HFFc6 (cell line): ENCODE data around the gene DHX38. TPM values are rescaled to one million over a fixed set of nuclear protein-coding genes. Genes with fewer than 3 reads are reported as not detected.
"Not testable (repeated sequence)": the region's sequence is repeated elsewhere in the genome, so short reads cannot be mapped to it uniquely, and the experiment has no call there.

Experiments
- DNase-seq: peaks from one replicate; pipeline ENCODE4 v3.0.0-alpha.2; 2018
- H3K27ac Mint-ChIP-seq: 2 replicates; pipeline ENCODE4 v1.8.0; 2020; ENCODE audit warnings: mild to moderate bottlenecking, mixed read lengths
- H3K27me3 Mint-ChIP-seq: 2 replicates; pipeline ENCODE4 v1.8.0; 2021; ENCODE audit warnings: mild to moderate bottlenecking, moderate library complexity, mixed read lengths; ENCODE audit not compliant: insufficient read depth
- H3K36me3 Mint-ChIP-seq: 2 replicates; pipeline ENCODE4 v1.8.0; 2021; ENCODE audit warnings: low read depth, mixed read lengths
- H3K4me1 Mint-ChIP-seq: 2 replicates; pipeline ENCODE4 v1.8.0; 2020; ENCODE audit warnings: low read depth, mixed read lengths
- H3K4me3 Mint-ChIP-seq: 2 replicates; pipeline ENCODE4 v1.8.0; 2020; ENCODE audit warnings: mild to moderate bottlenecking, moderate library complexity, mixed read lengths
- H3K9me3 Mint-ChIP-seq: 2 replicates; pipeline ENCODE4 v1.8.0; 2020; ENCODE audit warnings: mild to moderate bottlenecking, mixed read lengths
- CTCF ChIP-seq: fragments of 200-600 bp; sonication (generic); IDR thresholded peaks from 2 replicates; pipeline ENCODE4 v1.5.0; 2021; ENCODE audit warnings: antibody characterized with exemption, mild to moderate bottlenecking
- total RNA-seq, 6 experiments: library from RNA; stranded (reverse); fragmentation: NEBNext Ultra II Directional; extraction: Animal tissue kit (Norgen Biotek cat#: 25700); gene quantifications; 2 replicates in 1 of 6; 3 replicates in 5 of 6; pipeline ENCODE4 v1.2.3, GENCODE V29; 2021

Gene DHX38
- total RNA-seq, 6 experiments from 2014 or later, result 51.1 to 58.2 (median 55.6) TPM

- Mint-ChIP-seq H3K36me3 (no peaks in the 10 kb centered on the region), H3K9me3 (no peaks in the 10 kb centered on the region)
These were observed 29.2 kb upstream of the DHX38 start for GRCh38 chr16:72064361-72064894.

GRCh38 chr16:72066747-72067146 is 26.9 kb upstream of the DHX38 start:
- Mint-ChIP-seq H3K4me3 (no peak overlapping the region), H3K4me1 (no peaks in the 10 kb centered on the region), H3K27me3 (peaks cover 13% of the 10 kb centered on the region), H3K9me3 (no peaks in the 10 kb centered on the region), H3K27ac (no peak overlapping the region), H3K36me3 (no peaks in the 10 kb centered on the region)
- TF ChIP-seq CTCF, result peak; percentile 78
- DNase-seq, result peak; percentile 25

More at GRCh38 chr16:72064361-72064894, 29.2 kb upstream of the DHX38 start:
- no peak for DNase-seq
- H3K4me3 Mint-ChIP-seq, result no peak overlapping the region
- no peak for TF ChIP-seq CTCF
- H3K27ac Mint-ChIP-seq, result no peak overlapping the region
- H3K4me1 Mint-ChIP-seq, result no peaks in the 10 kb centered on the region
- peaks cover 11% of the 10 kb centered on the region for H3K27me3 Mint-ChIP-seq

DNA sequence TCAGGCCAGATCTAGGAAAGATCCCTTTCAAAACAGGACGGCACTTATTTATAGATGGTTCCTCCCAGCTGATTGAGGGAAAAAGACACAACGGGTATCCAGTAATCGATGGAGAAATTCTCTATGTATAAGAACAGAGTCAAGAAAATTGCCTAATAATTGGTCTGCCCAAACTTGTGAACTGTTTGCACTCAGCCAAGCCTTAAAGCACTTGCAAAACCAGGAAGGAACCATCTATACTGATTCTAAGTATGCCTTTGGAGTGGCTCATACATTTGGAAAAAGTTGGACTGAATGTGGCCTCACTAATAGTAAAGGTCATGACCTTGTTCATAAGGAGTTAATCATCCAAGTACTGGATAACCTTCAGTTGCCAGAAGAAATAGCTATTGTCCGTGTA is 24.7 kb upstream of the DHX38 start:
- Mint-ChIP-seq H3K4me3 (no peak overlapping the region), H3K9me3 (no peaks in the 10 kb centered on the region), H3K36me3 (no peaks in the 10 kb centered on the region), H3K4me1 (no peaks in the 10 kb centered on the region), H3K27ac (no peak overlapping the region), H3K27me3 (peaks cover 9% of the 10 kb centered on the region)
- no peak for TF ChIP-seq CTCF
- no peak for DNase-seq

DNA sequence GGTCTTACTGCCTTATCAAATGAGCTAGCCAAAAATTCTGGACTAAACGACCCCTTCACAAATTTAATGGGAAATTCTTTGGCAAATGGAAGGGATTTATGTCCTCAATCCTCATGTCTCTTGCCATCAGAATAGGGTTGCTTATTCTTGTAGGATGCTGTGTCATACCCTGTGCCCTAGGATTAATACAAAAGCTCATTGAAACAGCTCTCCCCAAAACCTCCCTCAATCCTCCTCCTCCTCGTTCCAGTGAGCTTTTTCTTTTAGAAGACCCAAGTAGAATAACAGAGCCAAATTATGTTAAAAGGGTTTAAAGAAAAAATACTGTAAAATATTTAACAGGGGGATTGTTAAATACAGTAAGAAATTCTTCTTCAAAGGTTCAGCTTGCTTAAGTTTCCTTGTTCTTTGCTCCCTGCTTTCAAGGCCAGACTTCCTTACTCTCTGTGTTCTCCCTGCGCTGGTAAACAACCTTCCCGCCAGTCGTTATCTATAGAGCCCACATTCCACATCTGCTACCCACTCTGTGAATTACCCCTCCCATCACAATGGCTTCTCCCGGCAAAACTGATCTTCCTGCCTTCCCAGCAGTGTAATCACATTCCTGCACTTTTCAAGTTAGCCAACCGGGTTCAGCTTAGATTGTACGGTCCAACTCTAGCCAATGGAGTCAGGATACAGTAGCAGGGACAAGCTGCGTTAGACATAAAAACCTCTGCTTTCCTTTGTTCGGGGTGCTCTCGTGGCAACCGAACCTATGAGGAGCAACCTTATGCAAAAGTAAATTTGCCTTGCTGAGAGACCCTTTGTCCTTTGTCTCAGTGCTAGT is 20.9 kb upstream of the DHX38 start:
- no peaks in the 10 kb centered on the region for H3K9me3 Mint-ChIP-seq
- H3K27me3 Mint-ChIP-seq, result peaks cover 3% of the 10 kb centered on the region
- H3K36me3 Mint-ChIP-seq, result no peaks in the 10 kb centered on the region
- DNase-seq, result no peak
- no peak for TF ChIP-seq CTCF
- no peak overlapping the region for H3K27ac Mint-ChIP-seq
- H3K4me1 Mint-ChIP-seq, result no peaks in the 10 kb centered on the region
- H3K4me3 Mint-ChIP-seq, result no peak overlapping the region

DNA sequence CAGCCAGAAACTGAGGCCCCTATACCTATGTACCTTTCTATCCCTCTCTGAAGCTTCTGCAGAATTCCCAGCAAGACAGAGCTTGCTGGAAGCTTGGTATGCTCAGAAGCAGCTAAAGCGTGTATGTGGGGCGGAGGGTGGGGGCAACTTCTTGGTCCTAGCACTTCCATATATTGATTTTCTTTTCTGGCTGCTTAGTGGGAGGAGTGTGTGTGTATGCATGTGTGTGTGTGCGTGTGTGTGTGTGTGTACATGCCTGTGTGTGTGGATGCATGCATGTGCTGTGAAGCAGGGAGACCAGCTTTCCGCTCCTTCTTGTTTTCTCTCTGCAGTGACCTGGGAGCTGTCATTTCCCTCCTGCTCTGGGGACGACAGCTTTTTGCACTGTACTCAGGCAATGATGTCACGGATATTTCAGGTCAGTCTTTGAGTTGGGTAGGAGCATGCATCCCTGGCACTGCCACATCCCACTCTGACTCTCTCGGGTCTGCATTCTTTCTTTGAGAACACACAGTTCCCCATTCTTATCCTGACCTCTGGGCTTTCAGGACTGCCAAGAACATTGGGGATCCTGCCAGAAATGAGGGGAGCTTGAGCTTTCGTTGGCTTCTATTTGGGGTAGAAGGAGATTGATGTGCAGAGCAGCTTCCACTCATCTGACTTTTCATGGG is 20.0 kb upstream of the DHX38 start:
- DNase-seq, result no peak
- H3K9me3 Mint-ChIP-seq, result no peaks in the 10 kb centered on the region
- TF ChIP-seq CTCF, result no peak
- H3K27me3 Mint-ChIP-seq, result peaks cover 3% of the 10 kb centered on the region
- no peaks in the 10 kb centered on the region for H3K36me3 Mint-ChIP-seq
- H3K4me3 Mint-ChIP-seq, result no peak overlapping the region
- no peaks in the 10 kb centered on the region for H3K4me1 Mint-ChIP-seq
- no peak overlapping the region for H3K27ac Mint-ChIP-seq

DNA sequence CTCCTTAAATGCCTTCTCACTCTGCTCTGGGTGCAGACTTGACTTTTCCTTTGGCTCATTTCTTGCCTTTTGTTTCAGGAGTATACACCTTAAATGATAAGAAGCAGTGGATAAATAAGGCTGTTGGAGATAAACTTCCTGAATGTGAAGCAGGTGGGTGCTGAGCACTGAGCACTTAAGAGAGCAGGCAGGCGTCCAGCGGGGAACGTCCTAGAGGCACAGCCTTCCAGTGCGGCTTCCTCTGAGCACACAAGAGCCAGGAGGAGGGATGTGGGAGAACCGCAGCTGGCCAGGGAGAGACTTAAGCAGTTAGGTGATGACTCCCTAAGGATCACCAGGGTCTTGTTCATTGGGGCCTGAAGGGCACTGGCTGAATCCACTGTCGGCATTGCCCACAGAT is 18.6 kb upstream of the DHX38 start:
- H3K36me3 Mint-ChIP-seq, H3K9me3 Mint-ChIP-seq, DNase-seq, H3K4me1 Mint-ChIP-seq, H3K4me3 Mint-ChIP-seq, H3K27me3 Mint-ChIP-seq, H3K27ac Mint-ChIP-seq: not testable (repeated sequence)

GRCh38 chr16:72076991-72077706 is 16.5 kb upstream of the DHX38 start:
- not testable (repeated sequence) for H3K4me1 Mint-ChIP-seq, H3K27me3 Mint-ChIP-seq, DNase-seq, H3K27ac Mint-ChIP-seq, H3K9me3 Mint-ChIP-seq, H3K4me3 Mint-ChIP-seq, H3K36me3 Mint-ChIP-seq
